ENCODE results near the gene MCM5. TPM values are rescaled to one million over a fixed set of nuclear protein-coding genes. Genes with fewer than 3 reads are reported as not detected.

MCM5 gene
- total RNA-seq, 1 experiment from 2014 or later: 194 TPM

- TF ChIP-seq MAX (IDR thresholded peaks at IDR 0.05) (no peak), ZBTB33 (IDR thresholded peaks at IDR 0.05; ENCODE audit: extremely low read depth, insufficient replicate concordance, low read length) (no peak), EZH2phosphoT487 (IDR thresholded peaks at IDR 0.05; ENCODE audit: borderline replicate concordance) (no peak), FOSL1 (IDR thresholded peaks at IDR 0.05; ENCODE audit: low read depth) (no peak), EGR1 (IDR thresholded peaks at IDR 0.05; ENCODE audit: low read depth) (no peak), CBX3 (IDR thresholded peaks at IDR 0.05; ENCODE audit: low read depth) (no peak), TCF7L2 (IDR thresholded peaks at IDR 0.05; ENCODE audit: borderline replicate concordance, extremely low read depth, insufficient read depth, insufficient read length) (no peak), EZH2 (IDR thresholded peaks at IDR 0.05) (no peak), YY1 (IDR thresholded peaks at IDR 0.05; ENCODE audit: extremely low read depth, insufficient replicate concordance, low read depth, low read length) (no peak), RAD21 (IDR thresholded peaks at IDR 0.05; ENCODE audit: low read depth) (no peak), SRF (IDR thresholded peaks at IDR 0.05; ENCODE audit: low read depth) (no peak), JUND (IDR thresholded peaks at IDR 0.05) (no peak), ATF3 (IDR thresholded peaks at IDR 0.05) (no peak)
Observed at GRCh38 chr22:35445933-35446332, 46.0 kb downstream of the MCM5 start (continued).

GRCh38 chr22:35446365-35446764 is 46.4 kb downstream of the MCM5 start:
- Histone ChIP-seq H3K9me3 (ENCODE audit: control insufficient read depth in 1 of 2, insufficient read depth in 1 of 2, low read depth in 1 of 2, low read length in 2 of 2) (no peaks in the 10 kb centered on the region), H3K4me1 (ENCODE audit: control insufficient read depth in 1 of 2, insufficient read depth in 2 of 2, low read length in 2 of 2) (peaks cover 13 to 25% of the 10 kb centered on the region in 2 experiments), H3K9ac (ENCODE audit: low read length) (no peak overlapping the region), H3K36me3 (ENCODE audit: control insufficient read depth in 1 of 2, insufficient read depth in 2 of 2, low read length in 2 of 2) (no peaks in the 10 kb centered on the region), H3K4me3 (replicated peaks in 1 of 2; ENCODE audit: low read depth in 1 of 2, low read length in 2 of 2) (no peak overlapping the region), H3K9me2 (ENCODE audit: insufficient read depth) (no peaks in the 10 kb centered on the region), H2AFZ (ENCODE audit: low read depth, low read length, poor library complexity, severe bottlenecking) (no peak overlapping the region), H4K20me1 (ENCODE audit: insufficient read depth) (no peaks in the 10 kb centered on the region), H3K27ac (ENCODE audit: low read depth, low read length) (no peak overlapping the region), H3K27me3 (ENCODE audit: insufficient read depth, low read length) (no peaks in the 10 kb centered on the region), H3K79me2 (ENCODE audit: insufficient read depth, low read length) (no peaks in the 10 kb centered on the region), H3K4me2 (ENCODE audit: low read length) (peak overlapping the region; percentile 56)
- intact Hi-C loops (cut with micrococcal nuclease): no loop called here
- ATAC-seq: peak; percentile 62
- POLR2A ChIA-PET: interaction anchor here (1.1 kb wide), 1 partner anchor 9 kb away, joined by 4 read pairs; no protein-coding TSS in a partner anchor
- RAD21 ChIA-PET (ENCODE audit: low non-redundant PET in 1 of 2, low total read pairs in 2 of 2, uncharacterized antibody in 2 of 2, unreplicated experiment in 2 of 2): no interaction called here
- CTCF ChIA-PET: no interaction called here
- no peak for DNase-seq (ENCODE audit: low read depth, low spot score)
- BruUV-seq (replicated peaks): no TSS peak
- no peak for TF ChIP-seq ELF1 (IDR thresholded peaks at IDR 0.05; ENCODE audit: borderline replicate concordance, low read depth)
- TF ChIP-seq POLR2AphosphoS5 (IDR thresholded peaks at IDR 0.05; ENCODE audit: low read depth, low read length): no peak
- no peak for TF ChIP-seq RAD21 (IDR thresholded peaks at IDR 0.05; ENCODE audit: low read depth)
- TF ChIP-seq FOSL1 (IDR thresholded peaks at IDR 0.05; ENCODE audit: low read depth): no peak
- no peak for TF ChIP-seq EZH2phosphoT487 (IDR thresholded peaks at IDR 0.05; ENCODE audit: borderline replicate concordance)
- TF ChIP-seq ZFX (IDR thresholded peaks at IDR 0.05): no peak
- TF ChIP-seq POLR2A (IDR thresholded peaks at IDR 0.05; ENCODE audit: borderline replicate concordance, extremely low read depth, insufficient read depth, insufficient read length): no peak
- no peak for TF ChIP-seq SIN3A (IDR thresholded peaks at IDR 0.05; ENCODE audit: low read depth)
- no peak for TF ChIP-seq MAX (IDR thresholded peaks at IDR 0.05)
- TF ChIP-seq ZNF274 (IDR thresholded peaks at IDR 0.05; ENCODE audit: low read depth, low read length): no peak
- TF ChIP-seq ZBTB33 (IDR thresholded peaks at IDR 0.05; ENCODE audit: extremely low read depth, insufficient replicate concordance, low read length): no peak

Measured in HCT116 (cell line).